NCI-H2227 (cell line): ENCODE measurements around the gene CSNK2B.
A peak's percentile ranks its signal among the peaks of the same experiment; 100 is the strongest.

Experiments used
- DNase-seq: peaks from one replicate; lab custom pipeline; 2025; ENCODE audit not compliant: unreplicated experiment; lab: John Stamatoyannopoulos, UW

Gene CSNK2B

DNA sequence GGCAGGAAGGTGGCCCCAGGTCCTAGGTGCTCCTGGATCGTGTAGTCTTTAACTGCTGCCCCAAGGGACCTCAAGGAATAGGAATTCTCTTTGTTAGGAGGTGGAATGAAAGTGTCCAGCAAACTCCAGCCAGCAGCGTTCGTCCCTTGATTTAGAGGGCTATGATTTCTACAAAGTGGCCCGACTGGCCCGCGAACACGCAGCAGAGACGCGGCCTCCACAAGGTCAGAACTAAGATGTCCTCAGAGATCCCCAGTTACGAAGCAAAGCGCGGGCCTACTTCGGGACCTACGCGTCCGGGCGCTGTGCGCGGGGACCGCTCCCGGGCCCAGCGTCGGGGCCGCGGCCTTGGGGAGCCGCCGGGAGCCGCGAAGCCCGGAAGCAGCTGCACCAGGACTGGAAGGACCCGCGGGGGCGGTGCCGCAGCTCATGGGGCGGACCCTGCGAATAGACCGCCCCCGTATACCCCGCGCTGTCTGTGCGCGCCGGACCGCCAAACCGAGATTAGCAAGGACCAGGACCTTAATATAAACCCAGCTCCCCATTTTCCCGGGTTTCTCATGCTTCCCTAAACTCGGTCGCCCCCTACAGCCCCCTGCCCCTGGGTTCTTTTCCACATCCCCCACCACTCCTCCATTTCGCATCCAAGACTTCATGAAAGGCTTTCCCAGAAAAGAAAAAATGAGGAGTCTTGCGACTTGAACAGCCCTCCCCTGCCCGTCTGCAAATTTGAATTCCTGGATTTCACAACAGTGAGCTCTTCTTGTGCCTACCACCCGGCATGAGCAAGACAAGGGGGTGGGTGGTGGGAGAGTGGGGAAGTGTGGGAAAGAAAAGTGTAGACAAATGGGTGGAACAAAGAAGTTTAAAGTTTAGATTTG is 5.3 kb upstream of the CSNK2B start, which contains the start of gene C6orf47:
Gene C6orf47, minus strand, starts transcription at position 398 of the 881 bp plus-strand sequence. CDS start 831 bp downstream, outside the sequence.
- DNase-seq: peak; percentile 91

DNA sequence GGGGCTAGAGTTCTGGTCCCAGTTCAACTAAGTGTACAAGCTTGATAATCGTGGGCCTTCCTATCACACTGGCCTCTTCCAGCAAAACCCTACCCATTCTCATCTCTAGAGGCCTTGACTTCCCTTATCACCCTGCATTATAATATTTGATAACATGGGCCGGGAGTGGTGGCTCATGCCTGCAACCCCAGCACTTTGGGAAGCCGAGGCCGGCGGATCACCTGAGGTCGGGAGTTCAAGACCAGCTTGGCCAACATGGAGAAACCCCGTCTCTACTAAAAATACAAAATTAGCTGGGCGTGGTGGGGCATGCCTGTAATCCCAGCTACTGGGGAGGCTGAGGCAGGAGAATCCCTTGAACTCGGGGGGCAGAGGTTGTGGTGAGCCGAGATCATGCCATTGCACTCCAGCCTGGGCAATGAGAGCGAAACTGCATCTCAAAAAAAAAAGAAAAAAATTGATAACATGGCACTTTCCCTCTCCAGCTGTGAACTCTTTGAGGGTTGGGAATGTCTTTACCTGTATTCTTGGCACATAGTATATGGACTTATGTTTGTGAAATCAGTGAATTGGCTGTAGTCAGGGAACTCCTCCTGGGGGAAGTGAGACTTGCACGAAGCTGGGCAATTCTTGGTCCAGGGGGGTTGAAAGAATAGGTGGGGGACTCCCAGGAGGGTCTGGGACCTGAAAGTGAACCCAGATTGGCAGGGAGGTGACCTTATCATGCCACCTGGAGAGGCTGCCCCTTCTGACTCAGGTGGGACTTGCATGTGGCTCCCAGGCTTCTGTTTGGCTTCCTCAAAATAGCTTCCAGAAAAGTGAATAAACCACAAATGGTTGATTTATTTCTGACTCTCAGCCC is 4.4 kb upstream of the CSNK2B start:
- DNase-seq: no peak

DNA sequence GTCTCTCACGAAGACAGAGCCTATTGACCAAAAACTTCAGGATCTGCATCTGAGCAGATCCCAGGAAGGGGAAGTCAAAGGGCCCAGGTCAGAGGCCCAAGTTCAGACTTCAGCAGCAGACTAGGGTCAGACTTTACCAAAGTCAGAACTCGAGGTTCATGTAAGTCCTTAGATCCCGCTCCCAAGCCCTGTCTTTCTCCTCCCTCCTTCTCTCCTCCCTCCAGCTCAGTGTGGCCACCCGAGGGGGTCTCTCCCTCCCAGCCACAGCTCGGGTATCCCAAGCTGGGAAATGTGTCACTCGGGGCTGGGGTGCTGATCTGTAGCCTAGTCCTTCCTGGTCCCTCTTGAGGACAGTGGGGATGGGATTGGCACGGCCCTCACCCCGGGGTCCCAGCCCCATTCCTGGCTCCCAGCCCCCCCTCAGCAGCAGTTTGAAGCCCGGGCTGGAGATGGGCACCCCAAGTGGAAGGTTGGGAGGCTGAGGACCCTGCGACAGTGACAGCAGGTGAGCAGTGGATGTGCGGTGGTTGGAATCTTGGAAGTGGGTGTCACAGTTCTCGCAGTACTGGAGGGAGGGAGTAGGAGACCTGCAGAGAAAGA is 3.7 kb upstream of the CSNK2B start:
- DNase-seq: no peak

DNA sequence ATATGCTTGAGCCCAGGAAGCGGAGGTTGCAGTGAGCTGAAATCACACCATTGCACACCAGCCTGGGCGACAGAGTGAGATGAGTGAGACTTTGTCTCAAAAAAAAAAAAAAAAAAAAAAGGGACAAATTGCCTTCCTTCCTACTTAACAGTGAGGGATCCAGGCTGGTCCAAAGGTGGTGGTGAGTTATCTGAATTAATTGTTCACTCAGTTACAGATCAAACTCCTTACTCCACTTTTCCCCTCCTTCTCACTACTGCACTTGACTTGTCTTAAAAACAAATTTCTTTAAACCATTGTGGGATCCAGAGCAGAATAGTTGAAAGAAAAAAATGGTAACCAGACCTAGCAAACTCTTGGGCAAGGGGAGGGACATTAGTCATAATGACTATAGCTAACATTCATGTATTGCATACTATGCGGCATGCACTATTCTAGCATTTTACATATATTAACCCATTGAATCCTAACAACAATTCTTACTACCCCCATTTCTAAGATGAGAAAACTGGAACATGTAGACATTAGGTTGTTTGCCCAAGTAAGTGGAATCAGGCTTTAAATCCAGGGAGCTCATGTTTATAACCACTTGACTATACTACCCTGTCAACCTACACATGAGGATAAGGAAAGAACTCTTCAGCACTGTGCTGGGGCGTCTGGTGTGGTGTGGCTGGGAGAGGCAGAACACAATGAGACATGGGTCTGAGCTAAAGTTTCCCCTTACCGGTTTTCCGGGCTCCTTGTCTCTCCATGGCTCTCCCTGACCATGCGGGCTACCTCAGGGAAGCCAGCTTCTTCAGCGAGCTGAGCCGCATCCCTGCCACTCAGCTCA is 2.5 kb upstream of the CSNK2B start:
- no peak for DNase-seq

DNA sequence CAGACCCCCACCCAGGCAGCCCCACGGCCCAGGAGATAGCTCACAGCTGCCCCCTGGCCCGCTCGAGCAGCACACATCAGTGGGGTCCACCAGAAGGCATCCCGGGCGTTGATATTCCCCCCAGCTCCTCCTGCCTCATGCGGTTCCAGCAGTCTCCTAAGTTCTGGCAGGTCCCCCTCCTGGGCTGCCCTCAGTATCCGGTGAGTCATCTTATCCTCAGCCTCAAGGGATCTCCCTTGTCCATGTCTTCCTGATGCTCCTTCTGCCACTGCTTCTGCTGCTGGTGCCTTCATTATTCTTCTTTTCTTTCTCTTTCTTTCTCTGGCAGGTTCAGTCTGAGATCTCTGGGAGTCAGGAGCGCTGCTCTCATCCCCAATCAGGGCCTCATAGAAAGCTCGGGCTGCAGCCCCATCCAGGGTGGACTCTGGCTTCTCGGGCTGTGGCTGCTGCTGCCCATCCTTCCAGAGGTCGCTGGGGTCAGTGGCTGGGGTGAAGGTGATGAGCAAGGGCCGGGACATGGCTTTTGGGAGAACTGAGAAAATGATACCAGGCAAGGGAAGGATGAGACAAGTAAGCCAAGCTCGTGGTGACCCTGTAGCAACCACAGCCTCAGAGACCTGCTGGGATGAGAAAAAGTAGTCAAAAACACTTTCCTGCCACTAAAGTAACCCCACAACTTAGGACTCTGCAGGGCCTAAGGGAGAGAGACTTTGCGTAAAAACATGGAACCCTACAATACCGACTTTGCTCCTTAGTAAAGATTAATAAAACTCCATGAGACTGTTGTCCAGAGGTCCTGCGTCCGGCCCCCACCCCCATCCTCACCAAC is 1.7 kb upstream of the CSNK2B start:
- DNase-seq: no peak

DNA sequence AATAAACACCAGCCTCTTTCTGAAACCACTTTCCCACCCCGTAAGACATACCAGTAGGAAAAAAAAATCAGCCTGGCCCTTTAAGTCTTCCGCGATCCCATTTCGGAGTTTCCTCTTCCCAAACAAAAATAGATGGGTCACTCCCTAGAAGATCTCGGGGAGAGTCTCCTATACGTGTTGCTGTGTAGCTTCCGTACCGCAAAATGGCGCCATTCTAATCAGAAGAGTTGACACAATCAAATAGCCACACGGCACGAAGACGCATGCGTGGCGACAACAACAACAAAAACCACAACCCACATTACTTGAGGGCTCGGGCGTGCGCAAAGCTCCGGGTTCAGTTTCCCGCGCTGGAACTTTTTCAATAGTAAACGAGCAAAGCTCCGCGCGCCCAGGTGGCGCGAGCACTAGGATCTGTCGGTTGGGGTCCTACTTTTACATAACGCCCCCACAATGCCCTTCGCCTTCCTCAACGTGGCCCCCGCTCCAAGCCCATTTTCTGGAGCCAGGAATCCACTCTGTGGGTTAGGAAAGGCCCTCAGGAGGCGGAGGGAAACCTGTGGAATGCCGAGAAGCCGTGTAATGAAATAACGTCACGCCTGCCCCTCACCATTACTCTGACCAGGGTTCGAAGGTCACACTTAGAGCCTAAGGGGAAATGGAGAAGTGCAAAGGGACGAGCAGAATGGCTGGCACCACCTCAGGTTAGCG is 935 bp upstream of the CSNK2B start, which contains the start of gene GPANK1:
Gene GPANK1, minus strand, starts transcription at position 208 of the 711 bp plus-strand sequence. CDS start 519 bp downstream, outside the sequence.
- DNase-seq: peak; percentile 95

DNA sequence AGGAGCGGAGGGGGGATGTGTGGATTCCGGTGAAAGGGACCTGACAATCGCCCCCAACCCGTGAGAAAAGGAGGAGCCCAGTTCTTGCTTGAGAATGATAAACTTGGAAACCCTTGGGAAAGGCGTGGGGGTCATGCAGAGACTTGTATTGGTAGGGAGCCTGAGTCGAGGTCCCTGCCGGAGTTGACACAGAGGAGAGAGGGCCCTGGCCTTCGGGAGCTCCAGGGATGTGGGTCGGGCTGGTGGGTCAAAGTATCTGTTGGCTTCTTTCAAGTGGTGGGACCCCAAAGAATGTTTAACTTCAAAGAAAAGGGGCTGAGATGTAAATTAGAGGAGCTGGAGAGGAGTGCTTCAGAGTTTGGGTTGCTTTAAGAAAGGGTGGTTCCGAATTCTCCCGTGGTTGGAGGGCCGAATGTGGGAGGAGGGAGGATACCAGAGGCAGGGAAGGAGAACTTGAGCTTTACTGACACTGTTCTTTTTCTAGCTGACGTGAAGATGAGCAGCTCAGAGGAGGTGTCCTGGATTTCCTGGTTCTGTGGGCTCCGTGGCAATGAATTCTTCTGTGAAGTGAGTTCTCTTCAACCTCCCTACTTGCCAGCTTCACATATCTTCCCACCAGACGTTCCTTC is 571 bp downstream of the CSNK2B start:
- no peak for DNase-seq

DNA sequence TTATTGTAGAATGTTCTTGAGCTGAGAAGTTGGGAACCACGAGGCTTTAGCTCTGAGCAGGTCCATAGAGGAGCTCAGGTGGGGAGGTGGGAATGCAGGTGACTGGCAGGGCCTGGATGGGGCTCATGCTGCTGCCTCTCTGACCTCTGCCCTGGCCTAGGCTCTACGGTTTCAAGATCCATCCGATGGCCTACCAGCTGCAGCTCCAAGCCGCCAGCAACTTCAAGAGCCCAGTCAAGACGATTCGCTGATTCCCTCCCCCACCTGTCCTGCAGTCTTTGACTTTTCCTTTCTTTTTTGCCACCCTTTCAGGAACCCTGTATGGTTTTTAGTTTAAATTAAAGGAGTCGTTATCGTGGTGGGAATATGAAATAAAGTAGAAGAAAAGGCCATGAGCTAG is 3.8 kb downstream of the CSNK2B start, which contains the start of gene LY6G5B:
Gene LY6G5B, plus strand, starts transcription at position 301 of the 400 bp plus-strand sequence. CDS start 975 bp downstream, outside the sequence.
- DNase-seq: no peak

DNA sequence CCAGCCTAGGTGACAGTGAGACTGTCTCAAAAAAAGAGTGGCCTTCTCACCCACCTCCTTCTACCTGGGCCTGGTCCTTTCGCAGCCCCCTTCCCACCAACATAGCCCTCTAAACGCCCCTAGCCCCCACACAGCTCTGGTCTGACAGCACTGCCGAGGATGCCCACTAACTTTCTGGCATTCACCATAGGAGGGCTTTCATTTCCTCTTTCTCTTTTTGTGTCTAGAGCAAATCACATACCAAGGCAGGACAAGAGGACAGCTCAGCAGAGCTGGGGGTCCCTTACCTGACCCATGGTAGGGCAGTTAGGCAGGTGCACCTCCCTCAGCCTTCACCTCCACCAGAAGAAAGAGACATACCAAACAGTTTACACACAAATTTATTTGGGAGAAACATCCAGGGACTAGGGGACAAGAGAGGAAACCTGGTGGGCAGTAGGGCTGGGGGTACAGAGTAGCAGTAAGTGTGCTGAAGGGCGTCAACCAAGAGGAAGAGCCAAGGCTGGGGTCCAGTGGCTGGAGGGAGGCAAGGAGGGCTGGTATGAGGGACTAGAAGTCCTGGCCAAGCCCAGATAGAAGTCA is 10.5 kb downstream of the CSNK2B start:
- DNase-seq: no peak

DNA sequence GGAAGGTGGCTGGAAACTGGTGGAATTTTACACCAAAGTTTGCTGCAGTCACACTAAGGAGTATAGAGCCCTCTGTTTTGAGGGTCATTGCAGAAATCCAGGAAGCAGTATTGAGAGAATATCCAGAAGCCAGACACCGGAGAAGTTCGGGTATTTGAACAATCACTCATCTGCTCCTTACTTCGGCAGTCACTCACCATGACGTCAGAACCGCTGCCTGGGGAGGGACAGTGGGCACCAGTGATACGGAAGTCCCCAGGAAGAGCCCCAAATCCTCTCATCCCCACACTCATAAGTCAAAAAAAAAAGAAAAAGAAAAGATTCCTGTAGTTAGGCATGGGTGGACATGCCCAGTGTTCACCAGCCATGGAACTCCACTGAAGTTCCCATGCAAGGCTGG is 11.0 kb downstream of the CSNK2B start:
- DNase-seq: no peak

DNA sequence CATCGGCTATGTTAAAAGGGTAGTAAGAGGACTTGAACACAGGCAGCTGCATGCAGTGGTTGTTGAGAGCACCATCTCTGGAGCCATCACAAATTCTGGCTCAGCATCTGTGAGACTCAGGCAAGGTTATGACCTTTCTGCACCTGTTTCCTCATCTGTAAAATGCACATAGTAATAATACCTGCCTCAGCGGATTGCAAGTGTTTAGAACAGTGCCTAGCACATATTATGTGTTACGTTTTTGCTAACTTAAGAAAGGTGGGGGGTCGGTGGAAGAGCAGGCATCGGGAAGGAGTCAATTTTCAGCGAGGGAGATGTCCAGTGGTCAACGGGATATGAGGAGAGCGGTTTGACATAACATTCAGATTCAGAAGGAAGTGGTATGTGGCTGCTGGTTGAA is 12.1 kb downstream of the CSNK2B start:
- no peak for DNase-seq

DNA sequence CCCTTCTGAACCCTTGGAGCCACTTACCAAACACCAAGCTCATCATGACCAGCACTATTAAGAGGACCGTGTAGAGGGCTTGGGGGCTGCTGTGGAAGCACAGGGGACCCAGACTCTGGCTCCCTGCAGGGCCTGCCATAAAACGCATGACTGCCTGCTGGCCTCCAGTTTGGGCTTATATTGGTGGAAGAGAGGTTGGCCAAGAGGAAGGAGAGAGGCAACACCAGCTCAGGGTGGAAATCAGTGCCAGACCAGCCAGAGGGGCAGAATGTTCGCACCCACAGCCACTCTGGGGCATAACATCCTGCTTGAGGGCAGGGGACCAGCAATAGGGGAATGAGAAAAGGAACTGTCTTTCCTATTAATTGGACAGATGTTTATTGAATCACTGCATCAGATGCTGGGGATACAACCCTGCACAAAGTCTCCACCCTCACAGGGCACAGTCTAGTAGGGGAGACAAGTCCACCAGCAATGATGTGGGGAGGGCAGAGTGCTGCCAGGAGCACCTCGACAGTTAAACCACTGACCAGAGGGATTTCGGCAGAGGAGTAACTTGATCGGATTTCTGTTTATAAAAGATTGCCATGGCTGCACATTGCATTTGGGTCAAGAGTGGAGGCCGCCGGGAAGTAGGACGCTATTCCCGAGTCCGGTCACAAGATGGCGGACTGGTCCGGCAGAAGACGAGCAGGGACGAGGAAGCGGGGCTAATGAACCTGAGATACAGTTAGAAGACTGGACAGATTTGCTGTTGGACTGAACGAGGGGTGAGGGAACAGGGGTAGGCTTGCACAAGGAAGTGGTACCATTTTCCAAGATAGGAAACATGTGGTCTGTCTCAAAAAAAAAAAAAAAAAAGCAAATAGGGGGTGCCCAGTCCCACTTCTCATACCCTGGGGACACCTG is 14.6 kb downstream of the CSNK2B start, which contains the start of gene LY6G5C:
Gene LY6G5C, minus strand, starts transcription at position 842 of the 909 bp plus-strand sequence. Its CDS starts 694 bp downstream, at position 148.
- peak; percentile 83 for DNase-seq

DNA sequence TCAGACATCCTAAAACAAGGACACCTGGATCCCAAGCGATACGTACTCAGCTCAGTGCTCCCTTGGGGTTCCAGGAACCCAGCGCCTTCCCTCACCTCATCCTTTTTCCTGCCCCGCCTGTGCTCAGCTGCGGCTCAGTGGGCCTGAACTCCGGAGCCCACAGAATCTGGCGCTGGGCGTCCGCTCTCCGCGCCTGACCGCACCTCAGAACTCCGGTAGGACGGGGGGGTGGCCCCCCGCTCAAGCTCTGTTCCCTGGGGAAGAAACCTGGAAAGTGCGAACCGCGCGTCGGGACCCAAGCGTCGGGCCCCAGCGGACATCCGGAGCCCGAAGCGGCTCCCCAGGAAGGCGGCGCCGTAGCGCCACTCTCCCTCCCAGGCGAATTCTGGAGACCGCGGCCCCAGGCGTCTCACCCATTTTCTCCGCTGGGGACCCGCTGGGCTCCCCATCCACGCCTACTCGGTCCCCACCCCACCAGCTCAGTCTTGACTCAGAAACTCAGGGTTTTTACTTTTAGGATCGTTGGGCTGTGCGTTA is 15.3 kb downstream of the CSNK2B start:
- DNase-seq: peak; percentile 61

DNA sequence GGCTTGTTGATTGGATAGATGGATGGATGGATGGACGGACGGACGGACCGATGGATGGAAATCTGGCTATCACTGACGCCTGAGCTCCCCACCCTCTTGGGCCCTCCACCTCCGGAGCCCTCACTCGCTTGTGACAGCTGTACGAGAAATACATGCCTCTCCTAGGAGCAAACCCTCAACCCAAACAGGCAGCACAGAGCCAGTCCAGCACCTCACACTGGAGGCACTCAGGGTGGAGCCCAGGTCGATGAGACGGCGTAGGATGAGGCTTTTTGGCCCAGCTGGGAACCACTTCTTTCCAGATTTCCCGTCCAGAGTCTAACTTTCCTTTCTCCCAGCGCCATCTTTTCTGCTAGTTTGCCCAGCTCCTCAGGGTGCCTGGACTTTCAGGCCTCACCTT is 17.7 kb downstream of the CSNK2B start:
- peak; percentile 45 for DNase-seq

DNA sequence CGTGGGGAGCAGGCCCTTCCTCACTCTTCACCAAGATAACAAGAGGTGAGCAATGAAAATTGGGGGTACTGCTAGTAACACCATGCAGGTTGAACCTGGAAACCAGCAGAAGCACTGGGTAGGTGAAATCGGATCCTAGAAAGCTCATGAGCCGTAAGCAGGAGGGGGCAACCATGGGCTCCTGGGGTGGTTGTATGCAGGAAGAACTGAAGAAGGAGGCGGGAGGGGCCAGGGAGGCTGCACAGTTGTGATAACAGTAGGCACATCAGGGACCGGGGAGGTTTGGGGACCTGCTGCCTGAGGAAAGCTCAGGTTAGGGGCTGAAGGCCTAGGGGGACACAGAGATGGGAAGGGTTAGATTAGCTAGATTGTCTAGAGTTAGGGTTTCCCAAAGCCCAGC is 20.6 kb downstream of the CSNK2B start:
- DNase-seq: no peak

DNA sequence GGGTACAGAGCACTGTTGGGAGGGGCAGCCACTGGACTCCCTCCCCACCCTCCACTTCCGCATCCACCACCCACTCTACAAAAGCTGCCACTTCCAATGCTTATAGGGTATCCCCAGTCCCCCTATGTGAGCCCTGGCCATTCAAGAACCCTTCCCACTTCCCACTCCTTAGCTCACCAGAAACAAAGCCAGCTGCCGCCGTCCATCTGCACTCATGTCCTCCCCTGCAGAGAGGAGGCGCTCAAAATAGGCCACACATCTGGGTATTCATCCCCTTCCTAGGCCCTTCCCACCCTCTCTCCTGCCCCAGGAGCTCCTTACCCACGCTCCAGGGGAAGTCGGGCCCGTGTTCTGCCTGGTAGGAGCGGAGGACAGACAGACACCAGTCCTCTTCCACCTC is 21.4 kb downstream of the CSNK2B start:
- no peak for DNase-seq
